ENCODE measurements around the gene PIAS4. TPM values are rescaled to one million over a fixed set of nuclear protein-coding genes. Genes with fewer than 3 reads are reported as not detected.

Gene PIAS4
- total and polyA plus RNA-seq, 2 of the 13 experiments (the other 11 are each of a cell fraction or from before 2014, with no cell fraction given), result 9.0 to 20.1 TPM

DNA sequence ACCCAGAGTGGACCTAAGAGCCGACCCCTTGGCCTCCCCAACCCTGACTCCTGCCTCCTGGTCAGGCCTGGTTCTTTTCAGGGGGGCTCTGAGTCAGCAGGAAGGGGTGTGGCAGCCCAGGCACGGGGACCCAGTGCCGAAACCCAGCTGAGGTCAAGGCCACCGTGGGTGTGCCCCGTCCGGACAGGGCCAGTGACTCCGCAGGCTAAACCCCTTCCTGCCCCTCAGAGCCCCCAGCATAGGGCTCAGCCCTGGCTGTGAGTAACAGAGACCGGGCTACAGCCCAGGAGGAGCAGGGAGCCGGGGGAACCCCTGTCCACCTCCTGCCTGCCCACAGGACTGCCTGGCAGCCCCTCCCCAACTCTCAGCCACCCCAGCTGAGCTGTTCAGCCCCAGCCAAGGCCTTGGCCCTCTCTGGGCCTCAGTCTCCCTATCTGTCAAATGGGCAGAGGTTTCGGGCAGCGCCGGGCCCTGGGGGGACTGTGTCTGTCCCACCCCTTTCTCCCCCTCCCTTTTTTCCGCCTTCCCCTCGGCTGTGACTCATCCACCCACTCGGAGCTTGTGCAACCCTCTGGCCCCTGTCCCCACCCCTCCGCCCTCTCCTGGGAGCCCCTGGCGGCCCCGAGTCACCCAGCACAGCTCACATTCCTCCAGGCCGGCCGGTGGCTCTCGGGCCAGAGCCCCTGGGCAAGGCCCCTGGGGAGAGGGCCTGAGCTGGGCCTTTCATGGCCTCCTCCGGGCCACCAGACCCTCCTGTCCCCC is 50.6 kb downstream of the PIAS4 start (continued):
- TF ChIP-seq, protein P1, sequence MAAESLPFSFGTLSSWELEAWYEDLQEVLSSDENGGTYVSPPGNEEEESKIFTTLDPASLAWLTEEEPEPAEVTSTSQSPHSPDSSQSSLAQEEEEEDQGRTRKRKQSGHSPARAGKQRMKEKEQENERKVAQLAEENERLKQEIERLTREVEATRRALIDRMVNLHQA (CRISPR knock-in tag; IDR thresholded peaks at IDR 0.05), result no peak
- TF ChIP-seq ZNF652 (CRISPR knock-in tag; IDR thresholded peaks at IDR 0.05; ENCODE audit: borderline replicate concordance, low read depth) (peak; percentile 4; the same call in 1 of the 2 replicates), ZNF605 (CRISPR knock-in tag; IDR thresholded peaks at IDR 0.05) (peak; percentile 25; the same call in 1 of the 2 replicates), HOXA9 (CRISPR knock-in tag; IDR thresholded peaks at IDR 0.05; ENCODE audit: borderline replicate concordance) (peak; percentile 60; the same call in 1 of the 2 replicates), ZFP82 (CRISPR knock-in tag; IDR thresholded peaks at IDR 0.05; ENCODE audit: borderline replicate concordance) (no peak), ZFP41 (CRISPR knock-in tag; IDR thresholded peaks at IDR 0.05; ENCODE audit: borderline replicate concordance) (peak; percentile 19; the same call in 1 of the 2 replicates), ZNF101 (CRISPR knock-in tag; IDR thresholded peaks at IDR 0.05; ENCODE audit: borderline replicate concordance, low read depth) (no peak), ZNF619 (CRISPR knock-in tag; IDR thresholded peaks at IDR 0.05) (no peak), NFKB2 (CRISPR knock-in tag; IDR thresholded peaks at IDR 0.05; ENCODE audit: borderline replicate concordance) (no peak), ZNF841 (CRISPR knock-in tag; IDR thresholded peaks at IDR 0.05; ENCODE audit: borderline replicate concordance) (no peak), ZNF761 (CRISPR knock-in tag; conservative IDR thresholded peaks at IDR 0.05) (no peak), SPEN (CRISPR knock-in tag; IDR thresholded peaks at IDR 0.05; ENCODE audit: low read depth) (peak; percentile 51), GPN1 (CRISPR knock-in tag; IDR thresholded peaks at IDR 0.05; ENCODE audit: borderline replicate concordance) (no peak)
- TF ChIP-seq, protein P2, sequence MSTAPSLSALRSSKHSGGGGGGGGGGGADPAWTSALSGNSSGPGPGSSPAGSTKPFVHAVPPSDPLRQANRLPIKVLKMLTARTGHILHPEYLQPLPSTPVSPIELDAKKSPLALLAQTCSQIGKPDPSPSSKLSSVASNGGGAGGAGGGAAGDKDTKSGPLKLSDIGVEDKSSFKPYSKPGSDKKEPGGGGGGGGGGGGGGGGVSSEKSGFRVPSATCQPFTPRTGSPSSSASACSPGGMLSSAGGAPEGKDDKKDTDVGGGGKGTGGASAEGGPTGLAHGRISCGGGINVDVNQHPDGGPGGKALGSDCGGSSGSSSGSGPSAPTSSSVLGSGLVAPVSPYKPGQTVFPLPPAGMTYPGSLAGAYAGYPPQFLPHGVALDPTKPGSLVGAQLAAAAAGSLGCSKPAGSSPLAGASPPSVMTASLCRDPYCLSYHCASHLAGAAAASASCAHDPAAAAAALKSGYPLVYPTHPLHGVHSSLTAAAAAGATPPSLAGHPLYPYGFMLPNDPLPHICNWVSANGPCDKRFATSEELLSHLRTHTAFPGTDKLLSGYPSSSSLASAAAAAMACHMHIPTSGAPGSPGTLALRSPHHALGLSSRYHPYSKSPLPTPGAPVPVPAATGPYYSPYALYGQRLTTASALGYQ (CRISPR knock-in tag; IDR thresholded peaks at IDR 0.05), result no peak
- TF ChIP-seq, protein P3, sequence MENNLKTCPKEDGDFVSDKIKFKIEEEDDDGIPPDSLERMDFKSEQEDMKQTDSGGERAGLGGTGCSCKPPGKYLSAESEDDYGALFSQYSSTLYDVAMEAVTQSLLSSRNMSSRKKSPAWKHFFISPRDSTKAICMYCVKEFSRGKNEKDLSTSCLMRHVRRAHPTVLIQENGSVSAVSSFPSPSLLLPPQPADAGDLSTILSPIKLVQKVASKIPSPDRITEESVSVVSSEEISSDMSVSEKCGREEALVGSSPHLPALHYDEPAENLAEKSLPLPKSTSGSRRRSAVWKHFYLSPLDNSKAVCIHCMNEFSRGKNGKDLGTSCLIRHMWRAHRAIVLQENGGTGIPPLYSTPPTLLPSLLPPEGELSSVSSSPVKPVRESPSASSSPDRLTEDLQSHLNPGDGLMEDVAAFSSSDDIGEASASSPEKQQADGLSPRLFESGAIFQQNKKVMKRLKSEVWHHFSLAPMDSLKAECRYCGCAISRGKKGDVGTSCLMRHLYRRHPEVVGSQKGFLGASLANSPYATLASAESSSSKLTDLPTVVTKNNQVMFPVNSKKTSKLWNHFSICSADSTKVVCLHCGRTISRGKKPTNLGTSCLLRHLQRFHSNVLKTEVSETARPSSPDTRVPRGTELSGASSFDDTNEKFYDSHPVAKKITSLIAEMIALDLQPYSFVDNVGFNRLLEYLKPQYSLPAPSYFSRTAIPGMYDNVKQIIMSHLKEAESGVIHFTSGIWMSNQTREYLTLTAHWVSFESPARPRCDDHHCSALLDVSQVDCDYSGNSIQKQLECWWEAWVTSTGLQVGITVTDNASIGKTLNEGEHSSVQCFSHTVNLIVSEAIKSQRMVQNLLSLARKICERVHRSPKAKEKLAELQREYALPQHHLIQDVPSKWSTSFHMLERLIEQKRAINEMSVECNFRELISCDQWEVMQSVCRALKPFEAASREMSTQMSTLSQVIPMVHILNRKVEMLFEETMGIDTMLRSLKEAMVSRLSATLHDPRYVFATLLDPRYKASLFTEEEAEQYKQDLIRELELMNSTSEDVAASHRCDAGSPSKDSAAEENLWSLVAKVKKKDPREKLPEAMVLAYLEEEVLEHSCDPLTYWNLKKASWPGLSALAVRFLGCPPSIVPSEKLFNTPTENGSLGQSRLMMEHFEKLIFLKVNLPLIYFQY (CRISPR knock-in tag; IDR thresholded peaks at IDR 0.05; ENCODE audit: borderline replicate concordance), result no peak; the same call in 1 of the 2 replicates

Data from HepG2 (cell line).